Measurements from ENCODE around the gene DNAJB11.

DNA sequence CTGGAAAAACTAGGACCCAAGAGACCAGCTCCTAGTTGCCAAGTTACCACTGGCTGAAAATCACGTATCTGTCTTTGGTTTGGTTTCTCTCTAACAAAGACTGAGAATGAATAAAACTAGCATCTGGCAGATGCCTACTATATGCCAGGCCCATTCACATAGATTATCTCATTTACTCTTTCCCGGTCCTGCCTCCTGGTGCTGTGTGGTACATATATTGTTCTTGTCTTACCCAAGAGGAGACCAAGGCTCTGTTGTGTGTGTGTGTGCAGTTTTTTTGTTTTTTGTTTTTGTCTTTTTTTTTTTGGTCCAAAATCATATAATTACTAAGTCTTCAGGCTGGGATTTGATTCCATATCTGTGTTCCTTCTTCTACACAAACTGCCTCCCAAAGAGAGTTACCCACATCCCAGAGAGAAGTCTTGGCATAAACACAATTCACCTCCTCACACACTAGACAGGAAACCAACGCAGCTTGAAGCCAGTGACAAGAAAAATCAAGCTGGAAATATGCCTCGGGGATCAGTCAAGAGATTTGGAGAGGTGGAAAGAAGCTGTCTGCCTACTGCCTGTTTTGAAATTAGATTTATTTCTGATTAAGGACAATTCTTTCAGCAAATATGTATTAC, 43.2 kb downstream of the DNAJB11 start:
- TF ChIP-seq POLR2A (IDR thresholded peaks at IDR 0.05; ENCODE audit: low read depth, low read length) (no peak), CTCF (conservative IDR thresholded peaks at IDR 0.05; ENCODE audit: low read depth, low read length) (no peak), RAD21 (IDR thresholded peaks at IDR 0.05; ENCODE audit: low read length) (no peak), USF2 (IDR thresholded peaks at IDR 0.05; ENCODE audit: low read depth, low read length) (no peak), MXI1 (IDR thresholded peaks at IDR 0.05; ENCODE audit: borderline replicate concordance, low read depth, low read length) (no peak)

All from IMR-90 (cell line).